LoVo (cell line): ENCODE measurements around the gene TMEM190.

Experiments used
- DNase-seq: peaks from one replicate; pipeline ENCODE4 v3.0.0-alpha.2; 2016; ENCODE audit warnings: low spot score

TMEM190 gene

DNA sequence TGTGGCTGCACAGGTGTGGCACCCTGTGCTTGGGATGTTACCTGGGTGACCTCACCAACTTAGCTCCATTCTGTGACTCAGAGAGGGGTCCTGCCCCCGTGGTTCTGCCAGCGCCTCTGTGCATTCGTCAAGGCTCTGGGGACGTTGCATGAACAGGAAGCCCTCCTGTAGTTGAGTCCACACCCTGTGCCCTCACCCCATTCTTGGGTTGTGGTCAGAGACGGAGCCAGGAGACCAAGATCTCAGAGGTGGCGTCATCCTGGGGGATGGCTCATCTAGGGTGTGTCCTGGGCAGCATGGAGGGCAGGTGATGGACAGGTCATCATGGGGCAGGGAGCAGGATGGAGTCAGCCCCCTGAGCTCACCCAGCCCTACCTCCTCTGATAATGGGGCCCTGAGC is 24.6 kb upstream of the TMEM190 start:
- DNase-seq, result peak; percentile 67

- no peak for DNase-seq
These were observed 24.0 kb upstream of the TMEM190 start for GRCh38 chr19:55352549-55353145.

DNA sequence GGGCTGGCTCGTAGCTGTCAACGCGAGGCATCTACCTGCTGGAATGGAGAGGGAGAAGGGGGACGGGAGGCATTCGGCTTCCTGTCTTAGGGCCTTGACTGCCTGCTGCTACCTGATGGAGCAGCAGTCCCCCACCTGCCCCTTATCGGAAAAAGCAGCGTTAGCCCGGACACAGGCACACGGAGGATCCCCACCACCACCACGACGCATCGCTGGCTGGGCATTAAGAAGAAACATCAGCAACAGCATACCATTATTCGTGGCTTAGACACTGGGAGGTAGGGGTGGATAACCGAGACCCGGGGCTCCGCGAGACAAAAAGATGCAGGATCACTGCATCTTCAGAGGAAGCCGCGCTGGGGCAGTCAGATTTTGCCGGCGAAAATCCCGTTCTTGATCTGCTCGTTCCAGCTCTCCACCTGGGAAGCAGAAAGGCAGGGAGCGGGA is 23.2 kb upstream of the TMEM190 start:
- DNase-seq, result no peak

GRCh38 chr19:55353803-55354697 is 22.6 kb upstream of the TMEM190 start:
- peak; percentile 73 for DNase-seq

GRCh38 chr19:55354698-55355212 is 21.9 kb upstream of the TMEM190 start, which contains the start of gene COX6B2:
COX6B2 (minus strand) TSS chr19:55354719; CDS start chr19:55354521, 198 bp downstream.
- DNase-seq, result no peak

GRCh38 chr19:55355213-55355821 is 21.3 kb upstream of the TMEM190 start:
- no peak for DNase-seq

- DNase-seq, result no peak
These were observed 18.1 kb upstream of the TMEM190 start for GRCh38 chr19:55358493-55358892.

- no peak for DNase-seq
These were observed 17.4 kb upstream of the TMEM190 start for GRCh38 chr19:55358943-55359908.

DNA sequence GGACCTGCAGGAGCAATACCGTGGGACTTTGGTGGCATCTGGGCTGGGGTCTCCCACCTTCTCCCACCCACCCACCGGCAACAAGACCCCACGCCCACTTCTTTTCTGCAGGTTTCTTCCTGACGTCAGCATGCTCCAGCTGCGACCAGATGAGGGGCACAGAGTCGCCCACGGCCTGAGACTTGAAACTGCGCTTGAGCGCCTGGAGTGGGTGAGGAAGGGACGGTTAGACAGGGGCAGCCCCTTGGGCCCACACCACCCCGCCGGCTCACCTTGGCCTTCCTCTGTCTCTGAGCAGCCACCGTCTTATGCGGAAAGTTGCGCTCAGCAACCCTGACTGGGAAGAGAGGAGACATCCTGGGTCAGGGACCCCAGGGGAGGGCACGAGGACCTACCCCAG is 15.7 kb upstream of the TMEM190 start:
- DNase-seq, result no peak

DNA sequence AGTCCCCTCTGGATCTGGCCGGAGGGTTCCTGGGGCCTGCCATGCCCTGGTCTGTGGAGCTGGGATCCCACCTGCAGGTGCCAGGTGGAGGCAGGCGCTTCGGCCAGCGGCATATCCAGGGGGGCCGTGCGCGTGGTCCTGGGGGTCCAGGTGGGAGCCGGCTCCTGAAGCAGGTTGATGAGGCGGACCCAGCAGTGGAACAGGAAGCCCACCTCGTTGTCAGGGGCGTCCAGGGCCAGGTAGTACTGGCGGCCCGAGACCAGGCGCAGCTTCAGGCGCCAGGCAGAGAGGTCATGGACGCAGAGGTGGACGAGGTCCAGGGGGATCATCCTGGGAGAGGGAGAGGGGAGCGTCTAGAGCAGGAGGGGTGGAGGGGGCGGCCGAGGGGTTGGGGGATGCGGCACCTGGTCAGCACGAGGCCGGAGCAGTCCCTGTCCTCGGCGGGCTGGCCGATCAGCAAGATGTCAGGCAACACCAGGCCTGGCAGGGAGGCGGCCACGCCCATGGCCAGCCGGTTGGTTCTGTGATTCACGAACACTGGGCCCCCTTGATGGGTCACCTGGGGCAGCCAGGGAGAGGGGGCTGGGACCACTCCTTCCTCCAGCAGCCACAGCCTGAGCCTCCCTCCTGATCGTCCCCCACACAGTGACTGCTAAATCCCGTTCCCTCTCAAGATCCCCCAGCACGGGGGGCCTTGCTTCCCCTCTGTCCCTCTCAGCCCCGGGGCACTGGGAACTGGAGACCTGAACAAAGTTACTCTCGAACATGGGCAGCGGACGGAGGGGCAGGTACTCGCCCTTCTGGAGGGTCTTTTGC is 14.2 kb upstream of the TMEM190 start:
- DNase-seq, result no peak

GRCh38 chr19:55362990-55363716 is 13.5 kb upstream of the TMEM190 start, which contains the start of gene GARIN5B:
GARIN5B (minus strand) TSS chr19:55363260; CDS start chr19:55363066, 194 bp downstream.
- DNase-seq, result no peak

DNA sequence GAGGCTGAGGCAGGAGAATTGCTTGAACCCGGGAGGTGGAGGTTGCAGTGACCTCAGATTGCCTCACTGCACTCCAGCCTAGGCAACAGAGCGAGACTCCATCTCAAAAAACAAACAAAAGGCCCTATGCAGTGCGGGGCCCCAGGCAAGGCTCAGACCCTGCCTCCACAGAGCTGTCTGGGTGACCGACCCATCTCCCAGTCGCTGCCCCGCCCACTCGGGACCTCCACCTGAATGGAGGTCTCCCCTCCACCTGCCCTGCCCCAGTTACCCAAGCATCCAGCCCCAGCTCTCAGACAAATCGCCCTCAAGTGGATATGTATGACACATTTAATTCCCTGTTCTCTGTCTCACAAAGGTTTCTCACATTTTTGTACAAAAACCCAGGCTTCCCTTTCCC is 11.4 kb upstream of the TMEM190 start:
- no peak for DNase-seq

GRCh38 chr19:55365964-55366363 is 10.7 kb upstream of the TMEM190 start:
- DNase-seq, result no peak

GRCh38 chr19:55366790-55367189 is 9.8 kb upstream of the TMEM190 start:
- DNase-seq, result no peak

DNA sequence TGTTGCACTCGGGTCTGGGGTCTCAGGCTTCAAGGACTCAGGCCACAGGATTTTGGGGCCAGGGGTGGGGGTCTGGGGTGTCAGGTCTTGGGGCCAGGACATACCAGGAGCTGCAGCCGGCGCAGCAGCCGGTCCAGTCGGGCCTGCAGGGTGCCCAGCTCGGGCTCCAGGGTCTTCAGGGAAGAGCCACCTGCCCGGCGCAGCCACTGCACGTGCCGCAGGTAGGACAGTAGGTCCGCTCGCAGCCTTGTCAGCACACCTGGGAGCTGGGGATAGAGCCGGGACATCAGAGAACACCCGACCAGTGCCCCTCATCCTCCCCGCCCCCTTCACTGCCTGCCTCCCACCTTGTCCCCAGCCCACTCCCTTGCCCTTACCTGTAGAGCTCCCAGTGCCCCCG is 8.5 kb upstream of the TMEM190 start:
- DNase-seq, result no peak

GRCh38 chr19:55368701-55369563 is 7.7 kb upstream of the TMEM190 start:
- DNase-seq, result no peak

DNA sequence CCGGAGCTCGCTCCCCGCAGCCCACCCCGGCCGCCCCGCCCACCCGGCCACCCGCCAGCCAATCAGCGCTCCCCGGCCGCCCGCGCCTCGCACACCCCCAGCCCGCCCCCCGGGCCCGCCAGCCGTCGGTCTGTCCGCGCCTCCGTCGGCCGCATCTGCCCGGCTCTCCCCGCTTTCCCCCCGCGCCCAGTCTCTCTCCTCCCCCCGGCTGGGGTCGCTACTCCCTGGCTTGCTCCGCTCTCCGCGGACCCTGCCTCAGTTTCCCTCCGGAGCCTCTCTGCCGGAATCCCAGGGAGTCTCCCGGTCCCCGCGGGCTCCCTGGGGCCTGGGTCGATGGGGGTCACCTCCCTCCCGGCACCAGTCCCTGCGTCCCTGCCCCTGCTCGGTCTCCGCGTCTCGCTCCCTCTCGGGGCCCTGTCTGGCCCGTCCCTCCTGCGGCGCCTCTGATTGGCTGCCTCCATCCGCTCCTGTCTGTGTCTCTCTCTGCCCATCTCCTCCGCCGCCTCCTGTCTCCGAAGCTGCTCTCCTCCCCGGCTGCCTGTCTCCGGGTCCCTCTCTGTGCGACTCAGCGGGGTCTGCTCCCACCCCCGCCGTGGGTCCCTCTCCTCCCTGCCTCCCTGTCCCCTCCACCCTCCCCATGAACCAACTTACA is 6.8 kb upstream of the TMEM190 start:
- DNase-seq, result no peak

DNA sequence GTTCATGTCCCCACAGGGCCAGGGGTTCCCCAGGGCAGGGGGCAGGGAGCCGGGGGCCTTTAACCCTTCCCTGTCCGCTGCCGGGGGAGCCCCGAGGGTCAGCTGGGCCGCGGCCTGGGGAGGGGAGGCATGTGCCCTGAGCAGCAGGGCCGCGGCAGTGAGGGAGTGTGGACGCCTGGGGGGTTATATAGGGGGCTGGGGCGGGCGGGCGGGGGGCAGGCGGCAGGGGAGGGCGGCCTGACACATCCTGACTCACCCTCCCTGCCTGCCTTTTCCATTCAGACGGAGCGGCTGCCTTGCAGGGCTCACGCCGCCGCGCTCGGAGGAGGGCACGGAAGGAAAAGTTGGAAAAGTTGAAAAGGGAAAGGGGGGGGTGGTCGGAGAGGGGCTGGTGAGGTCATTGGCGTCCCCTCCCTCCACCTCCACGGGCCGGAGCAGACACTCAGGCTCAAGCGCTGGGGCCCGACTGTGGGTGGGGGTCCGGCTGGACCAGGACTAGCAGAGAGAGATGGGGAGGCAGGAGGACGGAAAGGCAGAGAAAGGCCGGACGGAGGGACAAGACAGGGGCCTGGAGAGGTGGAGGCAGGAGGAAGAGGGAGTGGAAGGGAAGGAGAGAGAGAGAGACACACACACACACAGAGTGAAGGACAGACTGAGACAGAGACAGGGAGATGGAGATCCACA is 6.2 kb upstream of the TMEM190 start, which contains the start of gene IL11:
Gene IL11 (minus strand): TSS at position 159 of the 684 bp plus-strand sequence. CDS start 153 bp downstream, at position 6.
- DNase-seq, result no peak
